H1 (cell line): ENCODE results near the gene DIPK1A. TPM values are rescaled to one million over a fixed set of nuclear protein-coding genes. Genes with fewer than 3 reads are reported as not detected.

ENCODE experiments used
- CTCF ChIA-PET: fragments of 300-600 bp; sonication (Branson Sonifier 250); formaldehyde crosslinking; loops from one replicate; lab custom pipeline; 2021; ENCODE audit not compliant: partially characterized antibody; lab: Charles Lee
- POLR2A ChIA-PET: fragments of 300-600 bp; sonication (Branson Sonifier 250); formaldehyde crosslinking; loops from one replicate; lab custom pipeline; 2021; ENCODE audit warnings: inconsistent platforms; ENCODE audit not compliant: partially characterized antibody; lab: Charles Lee
- DNase-seq, 2 experiments: peaks; one replicate each; pipeline versions ENCODE4 v3.0.0 to v3.0.0-alpha.2; 2010 to 2022; ENCODE audit warnings: low spot score in 2 of 2, low read depth in 1 of 2, mixed read lengths in 1 of 2
- FAIRE-seq: peaks from 2 replicates; lab custom pipeline; 2011; peaks lifted over from hg19 to GRCh38; lab: Jason Lieb, UNC
- H2AFZ ChIP-seq: 2 replicates; pipeline ENCODE4 v1.8.1; 2012; ENCODE audit warnings: low read length, inconsistent platforms
- H2AK5ac ChIP-seq: 2 replicates; pipeline ENCODE4 v1.6.1; 2013; ENCODE audit warnings: low read depth, low read length
- H2BK120ac ChIP-seq: replicated peaks from 2 replicates; pipeline ENCODE3; 2013; ENCODE audit warnings: low read depth, low read length, inconsistent platforms
- H2BK12ac ChIP-seq: 2 replicates; pipeline ENCODE4 v1.6.1; 2013; ENCODE audit warnings: low read depth, low read length
- H2BK15ac ChIP-seq: 2 replicates; pipeline ENCODE4 v1.6.1; 2013; ENCODE audit warnings: low read length
- H2BK20ac ChIP-seq: 2 replicates; pipeline ENCODE4 v1.6.1; 2013; ENCODE audit warnings: low read length
- H2BK5ac ChIP-seq: 2 replicates; pipeline ENCODE4 v1.6.1; 2013; ENCODE audit warnings: low read depth, low read length
- H3K14ac ChIP-seq: 2 replicates; pipeline ENCODE4 v1.6.1; 2013; ENCODE audit warnings: inconsistent platforms; ENCODE audit not compliant: insufficient read length
- H3K18ac ChIP-seq: 2 replicates; pipeline ENCODE4 v1.6.1; 2013; ENCODE audit warnings: low read length; ENCODE audit errors: extremely low read depth
- H3K23ac ChIP-seq: 2 replicates; pipeline ENCODE4 v1.6.1; 2013; ENCODE audit warnings: inconsistent platforms; ENCODE audit not compliant: insufficient read length
- H3K23me2 ChIP-seq: 2 replicates; pipeline ENCODE4 v1.6.1; 2013; ENCODE audit warnings: low read depth, low read length
- H3K27ac ChIP-seq: 2 replicates; pipeline ENCODE4 v1.6.1; 2011; ENCODE audit warnings: low read depth, low read length, inconsistent platforms
- H3K27me3 ChIP-seq, 4 experiments: replicated peaks in 1 of 4; 1 replicate in 1 of 4; 2 replicates in 3 of 4; pipeline versions ENCODE4 v1.6.1 to v1.8.1; 2011 to 2013; ENCODE audit warnings: low read length in 3 of 4, mild to moderate bottlenecking in 3 of 4, inconsistent platforms in 2 of 4, mixed read lengths in 2 of 4, moderate library complexity in 1 of 4; ENCODE audit not compliant: control insufficient read depth in 3 of 4, insufficient read depth in 3 of 4; ENCODE audit errors: extremely low read depth in 1 of 4
- H3K36me3 ChIP-seq, 4 experiments: 2 replicates each; pipeline versions ENCODE4 v1.6.1 to v1.8.1; 2011 to 2013; ENCODE audit warnings: mild to moderate bottlenecking in 4 of 4, low read length in 3 of 4, moderate library complexity in 2 of 4, control low read depth in 1 of 4, inconsistent platforms in 1 of 4; ENCODE audit not compliant: insufficient read depth in 4 of 4, control insufficient read depth in 2 of 4
- H3K4ac ChIP-seq: replicated peaks from 2 replicates; pipeline ENCODE3; 2013; ENCODE audit warnings: low read length, low read depth, mixed read lengths, inconsistent platforms; ENCODE audit not compliant: insufficient read length
- H3K4me1 ChIP-seq, 4 experiments: replicated peaks in 1 of 4; 1 replicate in 1 of 4; 2 replicates in 3 of 4; pipeline versions ENCODE4 v1.6.1 to v1.8.1; 2011 to 2013; ENCODE audit warnings: low read length in 3 of 4, inconsistent platforms in 2 of 4, mixed read lengths in 1 of 4; ENCODE audit not compliant: insufficient read depth in 4 of 4, control insufficient read depth in 3 of 4
- H3K4me2 ChIP-seq, 2 experiments: 2 replicates each; pipeline versions ENCODE4 v1.6.1 to v1.8.1; 2011 to 2013; ENCODE audit warnings: low read depth in 2 of 2, low read length in 2 of 2, control low read depth in 1 of 2, inconsistent platforms in 1 of 2, mild to moderate bottlenecking in 1 of 2; ENCODE audit not compliant: insufficient read depth in 1 of 2
- H3K4me3 ChIP-seq, 4 experiments: fragments of 200-600, 300-600 bp in 1 of 4; sonication (generic), shearing (Covaris generic), sonication (Bioruptor Twin) in 1 of 4; 2 replicates each; pipeline versions ENCODE4 v1.5.1 to v1.8.1; 2011 to 2016; ENCODE audit warnings: low read length in 4 of 4, low read depth in 3 of 4, control low read depth in 2 of 4, inconsistent platforms in 2 of 4, mild to moderate bottlenecking in 2 of 4, mixed read lengths in 1 of 4, moderate library complexity in 1 of 4; ENCODE audit not compliant: insufficient read depth in 2 of 4; ENCODE audit errors: extremely low read depth in 1 of 4
- H3K56ac ChIP-seq: replicated peaks from 2 replicates; pipeline ENCODE3; 2013; ENCODE audit warnings: low read depth, mild to moderate bottlenecking, mixed read lengths, low read length, inconsistent platforms; ENCODE audit not compliant: insufficient read length
- H3K79me1 ChIP-seq: 2 replicates; pipeline ENCODE4 v1.6.1; 2013; ENCODE audit warnings: low read depth, low read length, control low read depth
- H3K79me2 ChIP-seq, 2 experiments: 2 replicates each; pipeline versions ENCODE4 v1.6.1 to v1.8.1; 2012 to 2013; ENCODE audit warnings: low read length in 2 of 2, mild to moderate bottlenecking in 2 of 2, inconsistent platforms in 1 of 2; ENCODE audit not compliant: insufficient read depth in 2 of 2, control insufficient read depth in 1 of 2
- H3K9ac ChIP-seq, 4 experiments: replicated peaks in 1 of 4; 1 replicate in 1 of 4; 2 replicates in 3 of 4; pipeline versions ENCODE4 v1.6.1 to v1.8.1; 2011 to 2013; ENCODE audit warnings: low read depth in 3 of 4, low read length in 3 of 4, control low read depth in 2 of 4, mild to moderate bottlenecking in 2 of 4, moderate library complexity in 2 of 4, inconsistent platforms in 1 of 4; ENCODE audit errors: extremely low read depth in 1 of 4
- H3K9me3 ChIP-seq, 2 experiments: 2 replicates each; pipeline versions ENCODE4 v1.6.1 to v1.8.1; 2012 to 2013; ENCODE audit warnings: mild to moderate bottlenecking in 2 of 2, moderate library complexity in 2 of 2, control low read depth in 1 of 2, inconsistent platforms in 1 of 2, low read depth in 1 of 2, low read length in 1 of 2, mixed read lengths in 1 of 2; ENCODE audit not compliant: insufficient read depth in 2 of 2
- H4K20me1 ChIP-seq, 2 experiments: replicated peaks in 1 of 2; 2 replicates each; pipeline versions ENCODE3 to v1.8.1; 2011 to 2013; ENCODE audit warnings: inconsistent platforms in 2 of 2, low read length in 2 of 2, mild to moderate bottlenecking in 1 of 2; ENCODE audit not compliant: insufficient read depth in 2 of 2, control insufficient read depth in 1 of 2
- H4K5ac ChIP-seq: 2 replicates; pipeline ENCODE4 v1.6.1; 2013; ENCODE audit warnings: low read length, low read depth, mixed read lengths, inconsistent platforms; ENCODE audit not compliant: insufficient read length
- H4K8ac ChIP-seq: 2 replicates; pipeline ENCODE4 v1.8.0; 2013; ENCODE audit warnings: mild to moderate bottlenecking, moderate library complexity, low read length, inconsistent platforms; ENCODE audit not compliant: insufficient read depth; ENCODE audit errors: extremely low read depth
- H4K91ac ChIP-seq: replicated peaks from 2 replicates; pipeline ENCODE3; 2013; ENCODE audit warnings: low read length, mixed read lengths, inconsistent platforms; ENCODE audit not compliant: insufficient read length
- BACH1 ChIP-seq: IDR thresholded peaks from 2 replicates; pipeline ENCODE4 v1.6.1; 2012; ENCODE audit warnings: low read length, improper control_type of control experiment
- JUND ChIP-seq: IDR thresholded peaks from 2 replicates; pipeline ENCODE4 v1.6.1; 2011; ENCODE audit warnings: mild to moderate bottlenecking, improper control_type of control experiment, low read length
- MAFK ChIP-seq: IDR thresholded peaks from 2 replicates; pipeline ENCODE4 v1.6.1; 2012; ENCODE audit warnings: low read depth, mild to moderate bottlenecking, improper control_type of control experiment, low read length
- NANOG ChIP-seq: IDR thresholded peaks from 2 replicates; pipeline ENCODE4 v1.6.1; 2011; ENCODE audit warnings: low read length, low read depth, mild to moderate bottlenecking, inconsistent platforms; ENCODE audit not compliant: insufficient read depth, poor library complexity, severe bottlenecking
- RBBP5 ChIP-seq: IDR thresholded peaks from 2 replicates; pipeline ENCODE4 v1.7.1; 2012; ENCODE audit warnings: low read depth, mild to moderate bottlenecking, inconsistent platforms, low read length, moderate library complexity, borderline replicate concordance
- SIRT6 ChIP-seq: IDR thresholded peaks from one replicate; pipeline ENCODE4 v1.7.1; 2012; ENCODE audit warnings: low read length, inconsistent platforms
- SP1 ChIP-seq: IDR thresholded peaks from 2 replicates; pipeline ENCODE4 v1.6.1; 2011; ENCODE audit warnings: low read depth, low read length
- SUZ12 ChIP-seq: fragments of 200-600 bp; sonication (generic); IDR thresholded peaks from 2 replicates; pipeline ENCODE4 v1.6.1; 2012; ENCODE audit warnings: mild to moderate bottlenecking, inconsistent platforms, low read length, moderate library complexity, mixed read lengths
- TEAD4 ChIP-seq: IDR thresholded peaks from 2 replicates; pipeline ENCODE4 v1.6.1; 2012; ENCODE audit warnings: low read depth, low read length, inconsistent platforms, mixed read lengths
- WGBS, 2 experiments: shearing (Covaris generic) in 1 of 2; methylation state at CpG; one replicate each; pipeline versions ENCODE4 v1.1.6 to v1.1.7; 2013 to 2015; ENCODE audit warnings: low lambda C conversion rate in 2 of 2, mixed read lengths in 2 of 2, inconsistent platforms in 1 of 2, low coverage in 1 of 2, missing lambda C conversion rate in 1 of 2; ENCODE audit not compliant: insufficient replicate concordance in 2 of 2, insufficient coverage in 1 of 2, insufficient read length in 1 of 2; ENCODE audit errors: extremely low coverage in 1 of 2, missing lambda C conversion rate in 1 of 2; 5-methylcytosine and 5-hydroxymethylcytosine counted together
- polyA plus RNA-seq, 7 experiments: library from polyadenylated mRNA; depleted of rRNA in 3 of 7; stranded (reverse) in 5 of 7; unstranded in 2 of 7; fragments of >200 nt in 5 of 7; fragments of 200-250 nt in 2 of 7; gene quantifications; 1 replicate in 5 of 7; 2 replicates in 1 of 7; 4 replicates in 1 of 7; pipeline versions ENCODE4 v1.2.1 to v1.2.3, GENCODE V29; 2011 to 2013; ENCODE audit warnings: missing spikeins in 2 of 7, mixed read lengths in 2 of 7
- total RNA-seq: library from RNA; stranded (reverse); fragmentation: NEBNext Ultra II Directional; extraction: Animal tissue kit (Norgen Biotek cat#: 25700); gene quantifications from 2 replicates; pipeline ENCODE4 v1.2.1, GENCODE V29; 2021

The DIPK1A gene
- total and polyA plus RNA-seq, 2 of the 8 experiments (the other 6 are each of a cell fraction or from before 2014, with no cell fraction given), result 2.5 to 5.0 TPM

DNA sequence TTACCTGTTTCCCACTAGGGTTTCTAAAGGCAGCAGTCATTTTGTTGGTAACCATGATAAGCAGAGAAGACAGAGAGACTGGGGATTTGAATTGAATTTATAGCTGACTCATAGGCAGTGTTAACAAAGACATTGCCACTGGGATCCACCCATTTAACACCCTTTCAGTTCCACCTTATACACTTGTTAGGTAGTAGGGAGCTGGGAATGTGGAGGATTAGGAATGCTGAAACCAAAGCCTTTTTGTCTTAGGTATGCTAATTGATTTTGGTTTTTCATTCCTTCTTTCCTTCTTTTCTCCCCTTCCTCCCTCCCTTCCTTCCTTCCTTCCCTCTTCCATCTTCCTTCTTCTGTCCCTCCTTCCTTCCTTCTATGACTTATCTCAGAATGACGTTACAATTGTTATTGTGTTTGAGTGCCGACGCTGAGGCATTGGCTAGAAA lies 168.9 kb downstream of the DIPK1A start:
- peak; percentile 76; the same call in 1 of the 2 replicates for TF ChIP-seq BACH1
- peak; percentile 70 for TF ChIP-seq TEAD4
- no peak for TF ChIP-seq SIRT6
- TF ChIP-seq MAFK, result peak; percentile 79
- no peak for TF ChIP-seq RBBP5
- no peak for TF ChIP-seq SUZ12
- TF ChIP-seq JUND, result 0 out of 2 replicates have a peak, but pooled peaks have one; percentile 50
- no peak for TF ChIP-seq NANOG
- TF ChIP-seq SP1, result peak; percentile 51; the same call in 1 of the 2 replicates
- no peak overlapping the region for H4K5ac ChIP-seq
- FAIRE-seq (peak; percentile 36), DNase-seq (no peak)
- no peak overlapping the region for H2BK12ac ChIP-seq
- peaks cover 2% of the 10 kb centered on the region for H3K23me2 ChIP-seq
- no peak overlapping the region for H3K23ac ChIP-seq
- peak overlapping the region in 1 of 4 experiments; percentile 40; a peak in 1 of 8 replicates for H3K4me3 ChIP-seq
- 69% methylated on average over 3 of the region's 3 CpGs; no CpG with 5 or more reads in 1 of the 2 experiments for WGBS, 2 experiments
- H3K4me1 ChIP-seq, result peaks cover 0 to 9% (median 2%) of the 10 kb centered on the region in 4 experiments; a peak in 3 of 7 replicates
- no peak overlapping the region for H2BK120ac ChIP-seq
- no peak overlapping the region for H3K18ac ChIP-seq
- no peaks in the 10 kb centered on the region for H3K27me3 ChIP-seq
- H3K4me2 ChIP-seq, result peak overlapping the region; percentile 46 to 55; a peak in 2 of 4 replicates
- H3K4ac ChIP-seq, result no peak overlapping the region
- no peaks in the 10 kb centered on the region for H3K36me3 ChIP-seq
- ChIA-PET POLR2A (interaction anchor here (0.8 to 2.1 kb wide), 4 partner anchors 8 to 42 kb away, joined by 3 to 6 read pairs (median 4); partner anchors contain the start of gene RPL5), CTCF (interaction anchor here (2.2 kb wide), 1 partner anchor 27 kb away, joined by 10 read pairs; no protein-coding TSS in a partner anchor)
- no peak overlapping the region for H4K91ac ChIP-seq
- no peak overlapping the region for H2BK20ac ChIP-seq
- H3K27ac ChIP-seq, result no peak overlapping the region
- H2BK5ac ChIP-seq, result no peak overlapping the region
- peak overlapping the region; percentile 18; the same call in 1 of the 2 replicates for H2AFZ ChIP-seq
- no peak overlapping the region for H2AK5ac ChIP-seq
- H3K56ac ChIP-seq, result no peak overlapping the region
- H3K79me1 ChIP-seq, result no peaks in the 10 kb centered on the region
- H3K9ac ChIP-seq, result no peak overlapping the region
- no peaks in the 10 kb centered on the region for H4K20me1 ChIP-seq
- no peak overlapping the region for H4K8ac ChIP-seq
- H3K14ac ChIP-seq, result no peak overlapping the region
- H3K79me2 ChIP-seq, result no peaks in the 10 kb centered on the region
- H3K9me3 ChIP-seq, result no peaks in the 10 kb centered on the region
- no peak overlapping the region for H2BK15ac ChIP-seq
